Esophagus squamous epithelium (tissue), 4 donors: ENCODE data around the gene CTNNBIP1.

Experiments used
- POLR2A ChIP-seq, 4 donors: fragments of 450-650 bp; IDR thresholded peaks; one replicate each; pipeline ENCODE4 v1.6.1; 2017; ENCODE audit warnings: antibody characterized with exemption in 4 of 4, mild to moderate bottlenecking in 4 of 4, moderate library complexity in 3 of 4
- TF ChIP-seq, protein P1 (sequence below), 6 experiments: fragments of 450-650 bp in 4 of 6; fragments of 200-600 bp in 2 of 6; sonication (generic) in 2 of 6; IDR thresholded peaks; one replicate each; pipeline ENCODE4 v1.5.1; 2016 to 2019; ENCODE audit warnings: antibody characterized with exemption in 6 of 6, mild to moderate bottlenecking in 4 of 6, moderate library complexity in 4 of 6

GRCh38 chr1:9929431-9930385 is 19.6 kb upstream of the CTNNBIP1 start:
- no peak for TF ChIP-seq POLR2A (IDR thresholded peaks at IDR 0.05)
- TF ChIP-seq, protein P1, sequence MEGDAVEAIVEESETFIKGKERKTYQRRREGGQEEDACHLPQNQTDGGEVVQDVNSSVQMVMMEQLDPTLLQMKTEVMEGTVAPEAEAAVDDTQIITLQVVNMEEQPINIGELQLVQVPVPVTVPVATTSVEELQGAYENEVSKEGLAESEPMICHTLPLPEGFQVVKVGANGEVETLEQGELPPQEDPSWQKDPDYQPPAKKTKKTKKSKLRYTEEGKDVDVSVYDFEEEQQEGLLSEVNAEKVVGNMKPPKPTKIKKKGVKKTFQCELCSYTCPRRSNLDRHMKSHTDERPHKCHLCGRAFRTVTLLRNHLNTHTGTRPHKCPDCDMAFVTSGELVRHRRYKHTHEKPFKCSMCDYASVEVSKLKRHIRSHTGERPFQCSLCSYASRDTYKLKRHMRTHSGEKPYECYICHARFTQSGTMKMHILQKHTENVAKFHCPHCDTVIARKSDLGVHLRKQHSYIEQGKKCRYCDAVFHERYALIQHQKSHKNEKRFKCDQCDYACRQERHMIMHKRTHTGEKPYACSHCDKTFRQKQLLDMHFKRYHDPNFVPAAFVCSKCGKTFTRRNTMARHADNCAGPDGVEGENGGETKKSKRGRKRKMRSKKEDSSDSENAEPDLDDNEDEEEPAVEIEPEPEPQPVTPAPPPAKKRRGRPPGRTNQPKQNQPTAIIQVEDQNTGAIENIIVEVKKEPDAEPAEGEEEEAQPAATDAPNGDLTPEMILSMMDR (IDR thresholded peaks at IDR 0.05), result no peak
